HG02571 (cell line): ENCODE measurements around the gene TSSC4.

Experiments used
- ATAC-seq: cut with Tn5 transposase; IDR thresholded peaks from one replicate; pipeline ENCODE4 v1.9.1; 2021; ENCODE audit warnings: mild to moderate bottlenecking, moderate library complexity; ENCODE audit not compliant: unreplicated experiment

The TSSC4 gene

DNA sequence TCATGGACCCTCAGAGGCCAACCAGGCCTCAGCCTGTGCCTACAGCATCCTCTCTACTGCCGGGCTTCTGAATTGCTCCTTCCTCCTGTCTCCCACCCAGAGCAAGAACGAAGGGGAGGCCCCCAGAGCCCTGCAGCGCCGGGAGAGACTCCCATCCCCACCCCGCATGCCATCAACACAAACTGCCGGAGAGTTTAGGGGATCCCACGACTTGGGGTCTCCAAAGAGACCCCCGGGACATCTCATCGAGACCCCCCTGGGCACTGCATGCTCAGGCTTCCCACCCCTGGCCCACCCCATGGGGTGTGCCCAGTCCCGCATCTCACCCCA, 31.7 kb upstream of the TSSC4 start:
- ATAC-seq, result no peak

DNA sequence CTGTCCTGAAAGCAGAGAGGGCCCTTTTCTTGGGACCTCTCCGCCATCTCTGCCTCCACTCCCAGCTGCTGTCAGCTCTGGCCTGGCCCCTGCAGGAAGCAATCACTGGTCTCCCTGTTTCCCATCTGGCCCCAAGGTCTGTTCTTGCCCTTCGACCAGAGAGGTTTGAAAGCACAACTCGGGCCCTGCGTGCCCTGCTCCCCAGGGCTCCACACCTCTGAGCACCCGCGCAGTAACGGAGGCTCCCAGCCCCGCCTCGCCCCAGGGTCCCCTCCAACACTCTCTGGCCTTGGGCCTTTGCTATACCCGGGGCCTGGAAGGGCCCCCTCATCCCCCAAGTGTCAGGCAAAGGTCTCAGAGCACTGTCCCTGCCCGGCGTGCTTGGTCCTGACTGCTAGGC, 31.2 kb upstream of the TSSC4 start:
- ATAC-seq, result no peak

DNA sequence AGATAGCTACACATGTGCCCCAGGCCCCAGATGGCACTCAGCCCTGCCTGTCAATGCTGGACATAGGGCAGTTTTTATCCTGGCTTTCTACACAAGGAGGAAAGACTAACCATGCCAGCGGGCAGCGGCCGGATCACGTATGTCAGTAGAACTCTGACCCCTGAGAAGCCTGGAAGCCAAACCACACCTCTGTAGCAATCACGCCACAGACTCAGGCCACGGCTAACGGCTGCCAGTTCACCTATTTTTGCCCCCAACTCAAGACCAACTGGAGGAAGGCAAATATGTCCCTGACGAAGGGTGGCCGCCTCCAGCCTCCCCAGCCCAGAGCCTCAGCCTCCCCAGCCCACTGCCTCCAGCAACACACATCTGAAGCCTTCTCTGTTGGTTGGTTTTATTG, 30.7 kb upstream of the TSSC4 start:
- ATAC-seq, result no peak

- no peak for ATAC-seq
Measured at GRCh38 chr11:2374456-2375201, 25.9 kb upstream of the TSSC4 start.

GRCh38 chr11:2375341-2375853, 25.2 kb upstream of the TSSC4 start:
- ATAC-seq, result no peak

- no peak for ATAC-seq
Measured at GRCh38 chr11:2375964-2376551, 24.5 kb upstream of the TSSC4 start.

DNA sequence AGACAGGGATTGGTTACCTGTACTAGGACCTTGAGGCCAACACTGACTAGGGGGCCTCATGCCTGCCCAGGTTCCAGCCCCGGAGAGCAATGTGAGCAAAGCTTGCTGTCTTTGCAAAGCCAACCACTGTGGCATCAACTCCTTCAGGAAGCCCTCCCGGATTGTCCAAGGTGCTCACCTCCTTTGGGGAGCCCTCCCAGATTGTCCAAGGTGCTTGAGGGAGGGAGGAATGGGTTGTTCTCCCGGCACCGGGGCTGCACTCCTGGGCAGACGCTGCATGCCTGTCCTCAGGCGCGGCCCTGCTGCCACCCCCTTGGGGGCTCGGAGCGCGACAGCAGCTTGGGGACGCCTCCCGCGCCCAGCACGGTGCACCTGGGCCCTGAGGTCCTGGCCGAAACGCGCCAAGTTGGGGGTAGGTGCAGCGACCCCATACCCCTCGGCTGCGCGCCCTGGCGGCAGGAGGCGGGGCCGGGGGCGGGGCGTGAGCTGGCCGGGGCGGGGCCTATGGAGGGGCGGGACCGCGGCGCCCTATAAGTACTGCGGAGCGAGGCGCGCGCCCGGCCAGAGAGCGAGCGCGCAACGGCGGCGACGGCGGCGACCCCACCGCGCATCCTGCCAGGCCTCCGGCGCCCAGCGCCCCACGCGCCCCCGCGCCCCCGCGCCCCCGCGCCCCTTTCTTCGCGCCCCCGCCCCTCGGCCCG, 23.6 kb upstream of the TSSC4 start, which contains the start of gene CD81:
TSS of gene CD81 (plus strand) at position 560 of the 701 bp plus-strand sequence. CDS start 240 bp downstream, outside the sequence.
- peak; percentile 35 for ATAC-seq

- ATAC-seq, result peak; percentile 22
Measured at GRCh38 chr11:2377511-2378443, 22.8 kb upstream of the TSSC4 start.

DNA sequence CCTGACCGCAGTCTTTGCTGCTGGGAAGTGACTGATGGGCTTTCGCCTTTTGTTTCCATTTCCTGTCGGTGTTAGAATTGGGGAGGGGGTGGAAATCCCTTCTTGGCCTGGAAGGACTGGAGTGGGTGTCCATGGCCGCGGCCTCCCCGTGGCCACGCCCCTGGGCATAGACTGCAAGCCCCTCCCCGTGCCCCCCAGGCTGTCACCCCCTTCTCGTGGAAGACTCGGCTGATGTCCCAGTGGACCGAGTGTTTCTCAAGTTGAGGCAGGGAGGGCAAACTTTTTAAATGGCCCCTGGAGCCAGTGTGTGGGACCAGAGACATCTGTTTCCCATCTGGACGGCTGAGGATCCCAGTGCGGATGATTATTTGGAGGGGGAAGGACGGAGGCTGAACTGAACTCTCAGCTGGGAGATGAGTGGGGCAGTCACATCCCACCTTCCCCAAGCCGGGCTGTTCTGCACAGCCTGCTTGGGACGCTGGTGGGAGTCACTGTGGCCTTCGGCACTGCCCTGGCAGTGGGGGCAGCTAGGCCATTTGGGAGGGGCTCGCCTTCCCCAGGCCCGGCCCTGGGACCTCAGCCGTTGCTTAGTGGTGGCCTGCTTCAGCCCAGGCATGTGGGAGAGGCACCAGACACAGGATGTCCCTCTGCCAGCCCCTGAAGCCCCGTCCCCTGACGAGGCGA, 21.9 kb upstream of the TSSC4 start:
- no peak for ATAC-seq

DNA sequence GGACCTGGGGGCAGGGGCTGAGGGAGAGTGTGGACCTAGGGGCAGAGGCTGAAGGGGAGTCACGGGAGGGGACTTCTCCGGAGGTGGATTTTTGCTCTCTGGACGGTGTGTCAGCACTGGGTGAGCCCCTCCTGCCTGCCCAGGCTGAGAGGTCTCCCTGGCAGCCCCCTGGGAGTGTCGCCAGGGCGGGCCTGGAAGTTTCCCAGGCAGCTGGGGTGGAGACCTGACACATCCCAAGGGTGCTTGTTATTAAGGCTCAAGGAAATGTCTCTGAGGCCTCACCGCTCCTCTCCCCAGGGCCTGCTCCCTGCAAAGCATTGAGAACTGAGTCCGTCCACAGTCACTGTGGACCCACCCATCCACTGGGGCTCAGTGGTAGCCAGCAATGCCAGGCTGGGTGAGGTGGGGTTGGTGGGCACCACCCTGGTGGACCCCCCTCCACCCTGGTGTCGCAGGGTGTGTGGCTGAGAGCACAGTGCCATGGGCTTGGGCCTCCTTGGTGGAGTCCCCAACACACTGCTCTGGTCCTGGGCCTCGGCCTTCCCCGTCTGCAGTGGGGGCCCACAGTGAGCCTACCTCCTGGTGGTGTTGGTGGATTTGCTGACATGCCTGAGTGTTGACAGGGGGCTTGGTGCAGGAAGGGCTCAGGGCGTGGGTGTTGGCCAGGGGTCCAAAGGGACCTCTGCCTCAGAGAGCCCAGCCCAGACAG, 20.9 kb upstream of the TSSC4 start:
- ATAC-seq, result no peak

DNA sequence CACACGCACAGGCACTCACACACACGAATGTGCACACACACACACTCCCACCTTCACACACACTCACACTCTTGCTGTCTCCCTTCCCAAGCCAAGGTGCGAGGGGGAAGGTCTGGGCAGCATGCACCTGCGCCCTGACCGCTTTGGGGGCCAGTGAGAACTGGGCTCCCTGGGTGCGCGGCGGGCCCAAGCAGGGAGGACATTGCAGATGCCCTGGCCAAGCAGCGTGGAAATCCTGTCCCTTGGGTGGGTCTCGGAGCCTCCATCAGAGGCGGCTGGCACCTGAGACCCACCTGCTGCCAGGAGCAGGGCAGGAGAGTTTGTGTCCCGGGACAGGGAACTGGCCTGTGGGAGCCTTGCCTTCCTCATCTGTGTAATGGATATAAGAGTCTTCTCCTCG, 20.2 kb upstream of the TSSC4 start:
- ATAC-seq, result no peak

DNA sequence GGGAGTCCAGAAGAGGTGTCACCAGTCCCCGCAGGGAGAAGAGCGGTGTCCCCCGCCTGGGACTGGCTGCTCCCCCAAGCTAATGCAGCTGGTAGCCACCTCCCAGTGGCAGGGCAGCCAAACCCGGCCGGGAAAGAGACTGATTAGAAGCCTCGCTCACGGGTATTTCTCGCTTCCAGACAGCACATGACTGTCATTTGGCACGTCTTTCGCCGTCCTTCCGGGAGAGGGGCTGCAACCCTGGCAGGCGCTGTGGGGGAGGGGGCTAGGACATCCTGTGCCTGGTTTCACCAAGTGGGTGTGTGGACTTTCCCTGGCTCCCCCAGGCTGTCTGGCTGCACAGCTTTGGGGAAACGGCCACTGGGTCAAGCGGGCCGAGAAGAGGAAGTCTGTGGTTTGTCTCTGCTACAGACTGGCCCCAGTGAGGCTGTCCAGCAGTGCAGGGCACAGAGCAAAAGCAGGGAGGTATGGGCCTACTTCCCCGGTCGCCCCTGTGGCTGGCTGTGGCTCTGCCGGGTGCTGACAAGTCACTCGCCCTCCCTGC, 19.7 kb upstream of the TSSC4 start:
- ATAC-seq, result no peak

DNA sequence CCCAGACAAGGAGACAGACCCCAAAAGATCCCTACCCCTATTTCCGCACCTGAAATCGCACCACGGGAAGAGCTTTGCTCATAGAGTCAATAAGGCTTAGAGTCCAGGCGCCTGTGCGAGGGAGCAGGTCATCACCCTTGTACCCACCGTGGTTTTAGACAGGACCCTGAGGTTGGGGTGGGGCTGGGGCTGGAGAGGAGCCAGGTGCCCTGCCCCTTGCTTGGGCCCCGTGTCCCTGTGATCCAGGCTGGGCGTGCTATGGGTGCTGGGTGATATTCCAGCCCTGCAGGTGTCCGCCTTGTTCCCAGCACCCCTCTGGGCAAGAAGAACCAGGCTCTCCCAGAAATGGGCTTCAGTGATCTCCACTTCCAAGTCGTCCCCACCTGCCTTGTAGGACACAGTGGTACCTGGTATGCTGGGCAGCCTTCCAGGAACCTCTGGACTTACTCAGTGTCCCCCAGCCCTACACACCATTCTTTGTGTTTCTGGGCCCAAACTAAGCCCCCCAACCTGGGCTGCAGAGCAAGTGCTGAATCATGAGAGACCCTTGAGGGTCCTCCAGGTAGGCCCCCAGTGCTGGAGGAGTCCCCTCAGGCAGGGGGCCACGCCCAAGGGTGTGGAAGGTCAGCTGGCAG, 18.9 kb upstream of the TSSC4 start:
- no peak for ATAC-seq

GRCh38 chr11:2382129-2382517, 18.4 kb upstream of the TSSC4 start:
- no peak for ATAC-seq

- ATAC-seq, result no peak
Measured at GRCh38 chr11:2382936-2383851, 17.4 kb upstream of the TSSC4 start.

- ATAC-seq, result no peak
Measured at GRCh38 chr11:2383852-2384804, 16.4 kb upstream of the TSSC4 start.
